Esophagus squamous epithelium (tissue), 4 donors: ENCODE results near the gene TKFC.

Experiments used
- POLR2A ChIP-seq, 4 donors: fragments of 450-650 bp; IDR thresholded peaks; one replicate each; pipeline ENCODE4 v1.6.1; 2017; ENCODE audit warnings: antibody characterized with exemption in 4 of 4, mild to moderate bottlenecking in 4 of 4, moderate library complexity in 3 of 4
- TF ChIP-seq, protein P1 (sequence below), 6 experiments: fragments of 450-650 bp in 4 of 6; fragments of 200-600 bp in 2 of 6; sonication (generic) in 2 of 6; IDR thresholded peaks; one replicate each; pipeline ENCODE4 v1.5.1; 2016 to 2019; ENCODE audit warnings: antibody characterized with exemption in 6 of 6, mild to moderate bottlenecking in 4 of 6, moderate library complexity in 4 of 6

DNA sequence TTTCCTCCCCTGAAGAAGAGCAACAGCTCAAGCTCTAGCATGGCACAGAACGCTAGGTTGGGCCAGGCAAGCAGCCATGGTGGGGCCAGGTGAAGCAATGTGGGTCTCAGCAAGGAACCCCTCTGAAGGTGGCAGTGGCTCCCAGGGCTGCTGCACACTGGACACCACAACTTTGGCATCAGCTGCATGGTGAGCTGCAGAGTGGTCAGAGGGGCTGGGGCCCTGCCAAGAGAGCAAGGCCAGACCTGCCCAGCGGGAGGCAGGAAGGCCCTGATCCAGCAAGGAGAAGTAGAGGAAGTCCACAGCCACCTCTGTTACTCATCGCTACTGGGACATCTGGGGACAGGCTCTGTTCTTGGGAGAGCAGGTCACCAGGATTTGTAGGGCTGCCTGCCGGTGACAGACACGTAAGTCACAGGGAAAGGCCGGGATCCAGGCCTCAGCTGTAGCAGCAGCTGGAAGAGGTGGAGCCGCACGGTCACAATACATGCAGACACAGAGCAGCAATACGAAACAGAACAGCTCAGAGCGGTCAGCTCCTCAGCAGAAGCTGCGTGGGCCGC lies 16.2 kb downstream of the TKFC start:
- TF ChIP-seq, protein P1, sequence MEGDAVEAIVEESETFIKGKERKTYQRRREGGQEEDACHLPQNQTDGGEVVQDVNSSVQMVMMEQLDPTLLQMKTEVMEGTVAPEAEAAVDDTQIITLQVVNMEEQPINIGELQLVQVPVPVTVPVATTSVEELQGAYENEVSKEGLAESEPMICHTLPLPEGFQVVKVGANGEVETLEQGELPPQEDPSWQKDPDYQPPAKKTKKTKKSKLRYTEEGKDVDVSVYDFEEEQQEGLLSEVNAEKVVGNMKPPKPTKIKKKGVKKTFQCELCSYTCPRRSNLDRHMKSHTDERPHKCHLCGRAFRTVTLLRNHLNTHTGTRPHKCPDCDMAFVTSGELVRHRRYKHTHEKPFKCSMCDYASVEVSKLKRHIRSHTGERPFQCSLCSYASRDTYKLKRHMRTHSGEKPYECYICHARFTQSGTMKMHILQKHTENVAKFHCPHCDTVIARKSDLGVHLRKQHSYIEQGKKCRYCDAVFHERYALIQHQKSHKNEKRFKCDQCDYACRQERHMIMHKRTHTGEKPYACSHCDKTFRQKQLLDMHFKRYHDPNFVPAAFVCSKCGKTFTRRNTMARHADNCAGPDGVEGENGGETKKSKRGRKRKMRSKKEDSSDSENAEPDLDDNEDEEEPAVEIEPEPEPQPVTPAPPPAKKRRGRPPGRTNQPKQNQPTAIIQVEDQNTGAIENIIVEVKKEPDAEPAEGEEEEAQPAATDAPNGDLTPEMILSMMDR (IDR thresholded peaks at IDR 0.05) = no peak
- no peak for TF ChIP-seq POLR2A (IDR thresholded peaks at IDR 0.05)
